Measurements from ENCODE around the gene ADAM10.

Gene ADAM10

GRCh38 chr15:58569455-58569854 is 180.1 kb downstream of the ADAM10 start:
- no peak for TF ChIP-seq CTCF (IDR thresholded peaks at IDR 0.05; ENCODE audit: low read depth, low read length)
- H3K4me3 ChIP-seq (ENCODE audit: low read depth, low read length) = no peak overlapping the region
- no peak for DNase-seq (ENCODE audit: low read depth, low spot score)
- in situ Hi-C loops (cut with HindIII; ENCODE audit: low sequenced_read_pairs) = no loop called here

GRCh38 chr15:58568157-58568571 is 181.3 kb downstream of the ADAM10 start:
- DNase-seq (ENCODE audit: low read depth, low spot score) = no peak
- in situ Hi-C loops (cut with HindIII; ENCODE audit: low sequenced_read_pairs) = no loop called here
- H3K4me3 ChIP-seq (ENCODE audit: low read depth, low read length) = no peak overlapping the region
- no peak for TF ChIP-seq CTCF (IDR thresholded peaks at IDR 0.05; ENCODE audit: low read depth, low read length)

GRCh38 chr15:58566029-58566428 is 183.5 kb downstream of the ADAM10 start:
- no peak for DNase-seq (ENCODE audit: low read depth, low spot score)
- H3K4me3 ChIP-seq (ENCODE audit: low read depth, low read length) = no peak overlapping the region
- in situ Hi-C loops (cut with HindIII; ENCODE audit: low sequenced_read_pairs) = no loop called here
- TF ChIP-seq CTCF (IDR thresholded peaks at IDR 0.05; ENCODE audit: low read depth, low read length) = no peak

- DNase-seq (ENCODE audit: low read depth, low spot score) = no peak
- H3K4me3 ChIP-seq (ENCODE audit: low read depth, low read length) = no peak overlapping the region
- no peak for TF ChIP-seq CTCF (IDR thresholded peaks at IDR 0.05; ENCODE audit: low read depth, low read length)
- in situ Hi-C loops (cut with HindIII; ENCODE audit: low sequenced_read_pairs) = no loop called here
Measured at GRCh38 chr15:58565619-58566018, 183.9 kb downstream of the ADAM10 start.

GRCh38 chr15:58564981-58565380 is 184.5 kb downstream of the ADAM10 start:
- no peak for DNase-seq (ENCODE audit: low read depth, low spot score)
- no peak for TF ChIP-seq CTCF (IDR thresholded peaks at IDR 0.05; ENCODE audit: low read depth, low read length)
- no peak overlapping the region for H3K4me3 ChIP-seq (ENCODE audit: low read depth, low read length)
- in situ Hi-C loops (cut with HindIII; ENCODE audit: low sequenced_read_pairs) = no loop called here

- H3K4me3 ChIP-seq (ENCODE audit: low read depth, low read length) = no peak overlapping the region
- DNase-seq (ENCODE audit: low read depth, low spot score) = no peak
- no peak for TF ChIP-seq CTCF (IDR thresholded peaks at IDR 0.05; ENCODE audit: low read depth, low read length)
- in situ Hi-C loops (cut with HindIII; ENCODE audit: low sequenced_read_pairs) = no loop called here
Measured at GRCh38 chr15:58562135-58562534, 187.4 kb downstream of the ADAM10 start.

- DNase-seq (ENCODE audit: low read depth, low spot score) = no peak
- in situ Hi-C loops (cut with HindIII; ENCODE audit: low sequenced_read_pairs) = no loop called here
- H3K4me3 ChIP-seq (ENCODE audit: low read depth, low read length) = no peak overlapping the region
- no peak for TF ChIP-seq CTCF (IDR thresholded peaks at IDR 0.05; ENCODE audit: low read depth, low read length)
Measured at GRCh38 chr15:58561321-58561720, 188.2 kb downstream of the ADAM10 start.

Measured in astrocyte of the spinal cord (primary cell).